Activated CD8-positive, alpha-beta T cell treated with anti-CD3 and anti-CD28 coated beads, Interleukin-2, amount 10 ng/mL, durations not matched to agents 7 days and 5 days (primary cell): Measurements from ENCODE around the gene BCL7C. TPM values are rescaled to one million over a fixed set of nuclear protein-coding genes. Genes with fewer than 3 reads are reported as not detected.
A peak's percentile ranks its signal among the peaks of the same experiment; 100 is the strongest.

ENCODE experiments used
- ATAC-seq: fragments of 150-1000 bp; cut with Tn5 transposase; one replicate; pipeline ENCODE4 v1.10.0; 2021; ENCODE audit warnings: moderate library complexity
- CTCF ChIA-PET: fragments of 350-600 bp; sonication (Branson Sonifier 250); formaldehyde crosslinking; loops from one replicate; lab custom pipeline; 2021; ENCODE audit warnings: antibody characterized with exemption; lab: Charles Lee
- POLR2A ChIA-PET: fragments of 350-600 bp; sonication (Branson Sonifier 250); formaldehyde crosslinking; loops from one replicate; lab custom pipeline; 2021; ENCODE audit warnings: antibody characterized with exemption; lab: Charles Lee
- DNase-seq: peaks from one replicate; pipeline ENCODE4 v3.0.0-alpha.2; 2020
- H3K27ac Mint-ChIP-seq: one replicate; pipeline ENCODE4 v1.8.0; 2021; ENCODE audit warnings: mild to moderate bottlenecking, mixed read lengths
- H3K27me3 Mint-ChIP-seq: one replicate; pipeline ENCODE4 v1.8.0; 2021; ENCODE audit warnings: low read depth, mixed read lengths
- H3K36me3 Mint-ChIP-seq: one replicate; pipeline ENCODE4 v1.8.0; 2021; ENCODE audit warnings: low read depth, mixed read lengths
- H3K4me1 Mint-ChIP-seq: one replicate; pipeline ENCODE4 v1.8.0; 2021; ENCODE audit warnings: low read depth, mixed read lengths
- H3K4me3 Mint-ChIP-seq: one replicate; pipeline ENCODE4 v1.8.0; 2021; ENCODE audit warnings: mild to moderate bottlenecking, mixed read lengths
- H3K9me3 Mint-ChIP-seq: one replicate; pipeline ENCODE4 v1.8.0; 2022; ENCODE audit warnings: mixed read lengths; ENCODE audit not compliant: insufficient read depth
- total RNA-seq, 2 experiments: library from RNA; stranded (reverse); gene quantifications; one replicate each; pipeline ENCODE4 v1.2.3, GENCODE V29; 2021

The BCL7C gene
- total RNA-seq, 2 experiments from 2014 or later: 30.3 to 34.5 TPM

DNA sequence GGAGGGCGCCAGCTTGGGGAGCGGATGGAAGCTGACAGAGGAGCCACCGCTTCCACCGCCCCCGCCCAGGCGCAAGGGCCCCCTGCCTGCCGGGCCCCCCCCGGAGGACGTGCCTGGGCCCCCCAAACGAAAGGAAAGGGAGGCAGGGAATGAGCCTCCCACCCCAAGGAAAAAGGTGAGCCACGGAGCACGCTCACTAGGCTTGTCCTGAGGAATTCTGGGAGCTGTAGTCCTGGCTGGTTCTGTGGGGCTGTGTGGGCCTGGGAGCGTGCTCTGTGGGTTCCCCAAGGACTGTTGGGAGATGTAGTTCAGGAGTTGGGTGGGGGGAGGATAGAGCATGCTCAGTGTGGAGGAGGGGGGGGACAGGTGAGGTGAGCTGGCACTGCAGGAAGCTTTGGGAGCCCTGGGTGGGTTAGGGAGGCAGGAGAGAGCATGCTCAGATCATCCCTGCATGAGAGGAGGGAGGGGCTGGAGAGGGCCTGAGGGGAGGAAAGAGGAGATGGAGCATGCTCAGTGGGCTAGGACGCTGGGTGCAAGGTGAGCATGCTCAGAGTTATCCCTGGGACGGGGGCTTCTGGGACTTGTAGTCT is 34.0 kb upstream of the BCL7C start:
- DNase-seq (peak; percentile 46), ATAC-seq (no peak)
- H3K27ac Mint-ChIP-seq: no peak overlapping the region
- CTCF ChIA-PET: interaction anchor here (0.8 to 2.3 kb wide), 3 partner anchors 12 to 84 kb away, joined by 3 to 6 read pairs (median 4); no protein-coding TSS in a partner anchor
- H3K9me3 Mint-ChIP-seq: no peaks in the 10 kb centered on the region
- peaks cover 18% of the 10 kb centered on the region for H3K4me1 Mint-ChIP-seq
- no peak overlapping the region for H3K4me3 Mint-ChIP-seq
- H3K27me3 Mint-ChIP-seq: no peaks in the 10 kb centered on the region
- POLR2A ChIA-PET: interaction anchor here (1.1 kb wide), 1 partner anchor 174 kb away, joined by 3 read pairs; no protein-coding TSS in a partner anchor
- H3K36me3 Mint-ChIP-seq: peaks cover 11% of the 10 kb centered on the region

- CTCF ChIA-PET: interaction anchor here (0.8 to 2.3 kb wide), 3 partner anchors 13 to 83 kb away, joined by 3 to 6 read pairs (median 4); no protein-coding TSS in a partner anchor
- peaks cover 6% of the 10 kb centered on the region for H3K36me3 Mint-ChIP-seq
- no peak for DNase-seq
- no peak for ATAC-seq
- no peak overlapping the region for H3K27ac Mint-ChIP-seq
- POLR2A ChIA-PET: interaction anchor here (1.1 kb wide), 1 partner anchor 174 kb away, joined by 3 read pairs; no protein-coding TSS in a partner anchor
- peaks cover 16% of the 10 kb centered on the region for H3K4me1 Mint-ChIP-seq
- no peaks in the 10 kb centered on the region for H3K9me3 Mint-ChIP-seq
- H3K4me3 Mint-ChIP-seq: no peak overlapping the region
- no peaks in the 10 kb centered on the region for H3K27me3 Mint-ChIP-seq
Measured at GRCh38 chr16:30926937-30927788, 33.3 kb upstream of the BCL7C start.

GRCh38 chr16:30925995-30926811 is 32.3 kb upstream of the BCL7C start:
- H3K4me3 Mint-ChIP-seq: no peak overlapping the region
- POLR2A ChIA-PET: interaction anchor here (1.0 to 1.2 kb wide), 3 partner anchors 22 to 147 kb away, joined by 3 to 5 read pairs (median 3); no protein-coding TSS in a partner anchor

DNA sequence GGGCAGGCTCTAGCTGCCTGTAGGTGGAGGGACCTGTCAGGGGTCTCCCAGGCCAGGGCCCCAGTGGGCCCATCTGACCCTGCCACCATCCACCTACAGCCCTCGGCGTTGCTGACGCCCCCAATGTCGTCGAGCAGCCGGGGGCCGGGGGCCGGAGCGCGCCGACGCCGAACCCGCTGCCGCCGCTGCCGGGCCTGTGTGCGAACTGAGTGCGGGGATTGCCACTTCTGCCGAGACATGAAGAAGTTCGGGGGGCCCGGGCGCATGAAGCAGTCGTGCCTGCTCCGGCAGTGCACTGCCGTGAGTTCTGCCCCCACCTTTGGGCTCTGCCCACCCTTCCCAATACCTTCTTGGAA is 31.7 kb upstream of the BCL7C start:
- DNase-seq (no peak), ATAC-seq (no peak)
- Mint-ChIP-seq H3K9me3 (no peaks in the 10 kb centered on the region), H3K27ac (no peak overlapping the region), H3K36me3 (peaks cover under 1% of the 10 kb centered on the region), H3K27me3 (no peaks in the 10 kb centered on the region), H3K4me1 (peaks cover 28% of the 10 kb centered on the region), H3K4me3 (no peak overlapping the region)
- ChIA-PET POLR2A (interaction anchor here (1.0 to 1.2 kb wide), 3 partner anchors 21 to 147 kb away, joined by 3 to 5 read pairs (median 3); no protein-coding TSS in a partner anchor), CTCF (interaction anchor here (1.4 to 3.2 kb wide), 5 partner anchors 10 to 178 kb away, joined by 3 to 18 read pairs (median 8); partner anchors contain the start of genes ORAI3 and PHKG2)

More at GRCh38 chr16:30925995-30926811, 32.3 kb upstream of the BCL7C start:
- no peak for ATAC-seq
- CTCF ChIA-PET: interaction anchor here (1.4 to 3.2 kb wide), 5 partner anchors 9 to 178 kb away, joined by 3 to 18 read pairs (median 6); partner anchors contain the start of genes ORAI3 and PHKG2
- no peaks in the 10 kb centered on the region for H3K9me3 Mint-ChIP-seq
- DNase-seq: no peak
- peaks cover 24% of the 10 kb centered on the region for H3K4me1 Mint-ChIP-seq
- H3K27me3 Mint-ChIP-seq: no peaks in the 10 kb centered on the region
- H3K27ac Mint-ChIP-seq: no peak overlapping the region
- H3K36me3 Mint-ChIP-seq: peaks cover 4% of the 10 kb centered on the region

GRCh38 chr16:30924913-30925631 is 31.2 kb upstream of the BCL7C start:
- no peaks in the 10 kb centered on the region for H3K9me3 Mint-ChIP-seq
- ChIA-PET POLR2A (interaction anchor here (1.0 kb wide), 2 partner anchors 25 to 148 kb away, joined by 3 to 5 read pairs; no protein-coding TSS in a partner anchor), CTCF (interaction anchor here (1.4 to 3.2 kb wide), 5 partner anchors 10 to 177 kb away, joined by 3 to 18 read pairs (median 8); partner anchors contain the start of genes ORAI3 and PHKG2)
- H3K4me1 Mint-ChIP-seq: peaks cover 28% of the 10 kb centered on the region
- peak overlapping the region; percentile 69 for H3K4me3 Mint-ChIP-seq
- no peaks in the 10 kb centered on the region for H3K27me3 Mint-ChIP-seq
- DNase-seq (no peak), ATAC-seq (no peak)
- H3K27ac Mint-ChIP-seq: no peak overlapping the region
- H3K36me3 Mint-ChIP-seq: no peaks in the 10 kb centered on the region

- DNase-seq: no peak
- ATAC-seq: no peak
Measured at GRCh38 chr16:30924076-30924912, 30.4 kb upstream of the BCL7C start.

DNA sequence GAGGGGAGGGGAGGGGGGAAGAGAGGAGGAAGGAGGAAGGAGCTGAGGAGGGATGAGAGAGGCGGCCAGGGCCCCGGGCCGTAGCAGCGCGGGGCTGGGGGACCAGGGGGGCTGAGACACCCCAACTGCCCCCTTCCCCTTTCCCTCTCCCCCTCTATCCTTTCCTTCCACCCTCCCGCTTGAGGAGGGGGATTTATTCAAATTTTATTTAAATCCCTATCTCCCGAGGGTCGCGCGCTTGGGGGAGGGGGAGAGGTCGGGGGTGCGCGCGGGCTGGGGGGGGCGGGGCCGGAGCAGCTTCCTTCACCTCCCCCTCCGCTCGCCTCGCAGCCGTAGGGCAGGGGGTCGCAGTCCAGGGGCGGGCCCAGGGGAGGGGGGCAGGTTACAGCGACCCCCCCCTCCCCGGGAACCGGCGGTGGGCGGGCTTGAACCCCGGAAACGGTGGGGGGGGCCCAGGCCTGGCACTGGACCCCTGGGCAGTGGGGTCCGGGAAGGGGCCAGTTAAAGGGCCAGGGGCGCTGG is 29.7 kb upstream of the BCL7C start, which contains the start of gene FBXL19:
FBXL19 (plus strand) TSS at position 19 of the 522 bp plus-strand sequence. CDS start 2,183 bp downstream, outside the sequence.
- Mint-ChIP-seq H3K27me3 (no peaks in the 10 kb centered on the region), H3K4me3 (peak within 1 kb of the TSS; percentile 97), H3K4me1 (peaks cover 28% of the 10 kb centered on the region), H3K9me3 (no peaks in the 10 kb centered on the region), H3K27ac (peak within 1 kb of the TSS; percentile 99), H3K36me3 (no peaks in the 10 kb centered on the region)
- ATAC-seq (no peak), DNase-seq (peak; percentile 40)
- POLR2A ChIA-PET: no interaction called here
- CTCF ChIA-PET: interaction anchor here (2.7 to 3.2 kb wide), 2 partner anchors 12 to 18 kb away, joined by 12 to 18 read pairs; no protein-coding TSS in a partner anchor

More at GRCh38 chr16:30924076-30924912, 30.4 kb upstream of the BCL7C start:
- Mint-ChIP-seq H3K4me1 (peaks cover 28% of the 10 kb centered on the region), H3K36me3 (no peaks in the 10 kb centered on the region), H3K9me3 (no peaks in the 10 kb centered on the region), H3K4me3 (peak overlapping the region; percentile 69), H3K27ac (no peak overlapping the region), H3K27me3 (no peaks in the 10 kb centered on the region)
- CTCF ChIA-PET: interaction anchor here (1.4 to 3.2 kb wide), 5 partner anchors 11 to 176 kb away, joined by 3 to 18 read pairs (median 8); partner anchors contain the start of genes ORAI3 and PHKG2
- POLR2A ChIA-PET: no interaction called here

DNA sequence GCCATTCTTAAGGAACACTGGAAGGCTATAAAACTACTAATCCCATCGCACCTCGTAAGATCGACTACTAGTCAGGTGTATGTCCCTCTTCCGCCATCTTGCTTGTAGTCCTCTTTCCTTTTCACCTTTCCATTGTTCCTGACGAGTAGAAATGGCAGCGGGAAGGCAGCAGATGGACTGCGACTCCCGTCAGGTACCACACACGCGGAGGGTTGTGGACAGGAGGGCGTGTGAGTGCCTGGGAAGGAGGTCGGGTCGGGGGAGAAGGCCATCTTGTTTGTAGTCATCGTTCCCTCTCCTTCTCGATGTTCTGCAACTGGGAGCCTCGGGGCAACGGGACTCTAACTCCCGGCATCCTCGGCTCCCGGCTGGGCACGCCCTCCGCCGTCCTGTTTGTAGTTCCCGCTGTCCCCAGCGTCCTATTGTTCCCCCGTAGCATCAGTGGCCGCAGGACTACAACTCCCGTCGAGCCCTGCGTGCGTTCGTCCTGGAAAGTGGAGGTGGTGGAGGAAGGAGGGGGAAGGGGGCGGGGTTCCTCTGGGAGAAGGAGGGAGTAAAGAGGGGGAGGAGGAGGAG is 29.2 kb upstream of the BCL7C start:
- peak; percentile 82 for ATAC-seq
- Mint-ChIP-seq H3K27ac (peak overlapping the region; percentile 99), H3K27me3 (no peaks in the 10 kb centered on the region), H3K4me1 (peaks cover 28% of the 10 kb centered on the region), H3K9me3 (no peaks in the 10 kb centered on the region), H3K36me3 (no peaks in the 10 kb centered on the region), H3K4me3 (peak overlapping the region; percentile 97)
- peak; percentile 98 for DNase-seq
- ChIA-PET POLR2A (no interaction called here), CTCF (interaction anchor here (2.7 to 3.2 kb wide), 2 partner anchors 12 to 18 kb away, joined by 12 to 18 read pairs; no protein-coding TSS in a partner anchor)

GRCh38 chr16:30922420-30922959 is 28.6 kb upstream of the BCL7C start:
- Mint-ChIP-seq H3K9me3 (no peaks in the 10 kb centered on the region), H3K27me3 (no peaks in the 10 kb centered on the region), H3K4me3 (peak overlapping the region; percentile 97), H3K27ac (peak overlapping the region; percentile 99), H3K36me3 (no peaks in the 10 kb centered on the region), H3K4me1 (peaks cover 28% of the 10 kb centered on the region)
- POLR2A ChIA-PET: interaction anchor here (0.6 kb wide), 1 partner anchor 48 kb away, joined by 3 read pairs; no protein-coding TSS in a partner anchor
- CTCF ChIA-PET: interaction anchor here (0.6 to 1.0 kb wide), 5 partner anchors 14 to 108 kb away, joined by 3 to 17 read pairs (median 3); no protein-coding TSS in a partner anchor
- peak; percentile 100 for DNase-seq
- peak; percentile 86 for ATAC-seq
